ENCODE results near the gene RAB10.
"Not testable (repeated sequence)": the region's sequence is repeated elsewhere in the genome, so short reads cannot be mapped to it uniquely, and the experiment has no call there.

The RAB10 gene

DNA sequence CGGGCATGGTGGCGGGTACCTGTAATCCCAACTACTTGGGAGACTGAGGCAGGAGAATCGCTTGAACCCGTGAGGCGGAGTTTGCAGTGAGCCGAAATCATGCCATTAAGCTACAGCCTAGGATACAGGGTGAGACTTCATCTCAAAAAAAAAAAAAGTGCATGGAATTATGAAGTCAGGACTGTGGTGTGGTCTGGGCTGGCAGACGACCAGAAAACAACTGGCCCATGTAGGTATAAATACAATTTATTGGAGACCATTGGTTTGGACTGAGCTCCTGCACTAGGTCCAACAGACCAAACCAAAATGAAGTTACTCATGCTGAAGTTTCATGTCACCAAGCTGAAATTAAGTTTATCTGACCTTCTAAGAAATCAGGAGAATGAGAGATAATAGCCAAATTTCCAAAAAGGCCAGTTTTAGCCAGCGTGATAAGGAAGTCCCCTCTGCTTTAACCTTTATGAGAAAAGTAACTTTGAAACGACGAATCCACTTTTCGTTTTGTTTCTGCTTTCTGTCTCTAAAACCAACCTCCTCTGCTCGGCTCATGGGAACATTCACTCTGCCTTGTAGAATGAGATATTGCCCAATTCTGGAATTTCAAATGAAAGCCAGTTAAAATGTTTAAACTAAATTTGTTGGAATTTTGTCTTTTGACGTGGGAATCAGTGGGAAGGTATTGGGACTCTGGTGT, 17.7 kb upstream of the RAB10 start:
- in situ Hi-C loops (cut with MboI; ENCODE audit: low sequenced_read_pairs), result no loop called here

DNA sequence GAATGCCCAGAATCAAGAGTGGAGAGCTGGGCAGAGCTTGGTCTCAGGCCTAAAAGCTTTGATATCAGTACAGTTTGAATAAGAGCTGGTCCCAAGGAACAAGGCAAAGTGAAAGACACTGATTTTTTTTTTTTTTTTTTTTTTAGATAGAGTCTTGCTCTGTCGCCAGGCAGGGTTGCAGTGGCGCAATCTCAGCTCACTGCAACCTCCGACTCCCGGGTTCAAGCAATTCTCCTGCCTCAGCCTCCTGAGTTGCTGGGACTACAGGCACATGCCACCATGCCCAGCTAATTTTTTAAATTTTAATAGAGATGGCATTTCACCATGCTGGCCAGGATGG, 17.2 kb upstream of the RAB10 start:
- in situ Hi-C loops (cut with MboI; ENCODE audit: low sequenced_read_pairs), result not testable (repeated sequence)

DNA sequence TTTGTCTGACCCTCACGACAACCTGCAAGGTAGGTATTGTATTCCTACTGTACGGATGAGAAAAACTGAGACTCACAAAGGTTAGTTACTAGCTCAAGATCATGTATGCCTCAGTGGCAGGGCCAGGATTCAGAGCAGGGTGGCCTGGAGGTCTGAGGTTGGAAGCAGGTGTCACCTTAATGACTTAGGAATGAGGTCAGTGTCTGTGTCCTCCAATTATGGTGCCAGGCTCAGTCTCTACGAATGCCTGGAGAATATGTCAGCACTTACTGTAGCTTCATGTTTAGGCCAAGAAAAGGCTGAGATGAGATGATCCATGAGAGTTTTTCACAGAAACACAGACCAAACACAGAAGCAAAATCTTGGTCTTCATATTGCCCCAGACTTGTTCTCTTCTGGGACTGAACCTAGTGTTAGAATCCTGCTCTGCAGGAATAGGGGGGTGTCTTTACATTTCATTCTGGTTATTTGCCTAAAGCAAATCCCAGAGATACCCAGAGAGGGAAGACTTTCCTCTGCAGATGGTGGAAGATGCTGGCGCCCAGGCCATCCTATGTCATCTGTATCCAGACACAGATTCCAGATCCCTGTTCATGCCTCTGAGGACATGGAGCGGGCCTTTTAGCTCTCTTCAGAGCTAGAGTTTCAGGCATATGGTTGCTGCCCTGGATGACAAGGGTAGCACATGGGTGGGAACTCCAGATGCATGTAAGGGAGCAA, 16.3 kb upstream of the RAB10 start:
- in situ Hi-C loops (cut with MboI; ENCODE audit: low sequenced_read_pairs), result no loop called here

DNA sequence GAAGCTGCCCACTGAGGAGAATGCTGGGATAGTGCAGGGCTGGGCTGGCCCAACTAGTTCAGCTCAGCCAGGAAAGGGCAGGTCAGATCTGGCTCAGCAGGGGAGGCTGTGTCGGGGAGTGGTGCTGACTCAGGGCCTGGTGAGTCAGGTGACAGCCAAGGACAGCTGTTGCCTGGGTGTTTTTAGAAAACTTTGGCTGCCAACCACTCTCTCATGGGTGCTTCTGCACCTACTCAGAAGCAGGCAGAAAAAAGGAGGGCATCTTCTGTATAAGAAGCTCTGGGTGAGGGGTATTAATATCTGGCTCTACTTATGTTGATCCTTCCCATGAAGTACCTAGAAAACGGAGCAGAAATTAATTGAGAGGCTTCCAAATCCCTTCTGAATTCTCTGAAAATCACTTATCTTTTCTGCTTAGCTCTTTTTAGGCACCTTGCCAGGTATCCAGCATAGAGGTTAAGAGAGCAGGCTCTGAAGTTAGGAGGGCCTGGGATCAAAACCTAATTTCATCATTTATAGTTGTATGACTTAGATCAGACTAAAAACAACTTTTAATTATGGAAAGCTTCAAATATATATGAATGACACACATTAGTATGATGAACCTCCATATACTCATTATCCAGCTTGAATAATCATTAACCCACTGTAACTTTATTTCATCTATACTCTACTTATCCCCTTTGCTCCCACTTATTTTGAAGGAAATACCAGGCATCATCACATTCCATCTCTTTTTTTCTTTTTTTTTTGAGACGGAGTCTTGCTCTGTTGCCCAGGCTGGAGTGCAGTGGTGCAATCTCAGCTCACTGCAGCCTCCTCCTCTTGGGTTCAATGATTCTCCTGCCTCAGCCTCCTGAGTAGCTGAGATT, 15.5 kb upstream of the RAB10 start:
- in situ Hi-C loops (cut with MboI; ENCODE audit: low sequenced_read_pairs), result no loop called here

DNA sequence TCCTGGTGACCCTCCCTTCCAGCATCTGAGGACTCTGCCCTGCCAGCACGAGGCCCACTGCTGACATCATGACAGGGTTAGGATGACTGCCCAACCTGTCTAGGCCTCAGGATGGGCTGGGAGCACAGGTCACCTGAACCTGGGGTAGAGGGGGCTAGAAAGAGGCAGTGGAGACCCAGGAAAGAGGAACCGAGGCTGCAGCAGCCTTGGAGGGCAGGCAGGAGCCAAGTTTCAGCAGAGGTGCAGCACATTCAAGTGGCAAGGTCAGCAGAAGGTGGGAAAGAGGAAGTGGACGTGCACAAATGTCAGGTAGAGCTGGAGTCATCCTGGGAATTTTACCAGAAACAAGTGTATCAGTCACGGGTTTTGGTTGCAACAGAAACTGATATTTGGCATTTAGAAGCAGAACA, 13.6 kb upstream of the RAB10 start:
- in situ Hi-C loops (cut with MboI; ENCODE audit: low sequenced_read_pairs), result no loop called here

DNA sequence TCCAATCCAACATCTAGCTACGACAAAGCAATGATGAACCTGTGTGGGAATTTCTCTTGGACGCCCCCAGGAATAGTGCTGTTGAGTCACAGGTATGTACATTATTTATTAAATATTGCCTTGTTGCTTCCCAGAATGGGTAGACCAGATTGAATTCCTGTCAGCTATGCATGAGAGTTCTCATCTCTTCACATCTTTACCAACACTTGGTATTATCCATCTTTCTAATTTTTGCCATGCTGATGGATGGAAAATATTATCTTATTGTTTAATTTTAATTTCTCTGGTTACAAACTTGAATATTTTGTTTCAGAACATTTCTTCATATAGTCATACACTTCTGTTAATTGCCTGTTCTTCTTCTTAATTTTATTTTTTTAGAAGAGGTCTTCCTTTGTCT, 9.6 kb upstream of the RAB10 start:
- in situ Hi-C loops (cut with MboI; ENCODE audit: low sequenced_read_pairs), result no loop called here

DNA sequence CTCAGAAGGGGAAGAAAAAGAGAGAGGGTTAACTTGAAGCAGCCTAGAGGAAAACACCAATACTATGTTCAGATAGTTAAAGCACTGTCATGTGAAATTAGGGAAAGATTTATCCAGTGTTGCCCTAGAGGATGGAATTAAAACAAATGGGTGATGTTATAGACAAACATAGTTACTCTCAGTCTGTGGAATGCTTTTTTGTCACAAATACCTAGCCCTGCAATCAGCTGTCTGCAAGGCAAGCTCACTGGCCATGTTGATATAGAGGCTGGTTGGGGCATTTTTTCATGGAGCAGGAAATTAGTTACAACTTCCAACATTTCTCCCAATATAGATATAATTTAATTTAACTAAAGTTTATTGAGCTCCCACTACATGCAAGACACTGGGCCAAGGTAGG, 8.4 kb upstream of the RAB10 start:
- in situ Hi-C loops (cut with MboI; ENCODE audit: low sequenced_read_pairs), result no loop called here

DNA sequence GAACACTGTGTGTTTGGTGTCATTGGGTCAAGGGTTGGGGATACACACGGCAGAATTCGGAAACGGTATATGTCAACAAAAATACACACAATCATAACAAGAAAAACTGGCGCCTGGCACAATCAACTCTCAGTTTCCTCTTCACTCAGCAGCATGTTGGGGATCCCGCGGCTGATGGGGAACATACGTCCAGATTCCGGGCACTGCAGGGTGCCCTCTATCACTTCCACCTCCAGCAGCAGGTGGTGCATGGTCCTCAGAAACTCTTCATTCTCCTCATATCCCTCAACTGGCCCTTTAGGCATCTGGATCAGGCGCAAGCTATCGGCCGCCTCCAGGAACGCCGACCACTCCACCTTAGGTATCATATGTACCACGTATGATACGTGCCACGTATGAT, 5.8 kb upstream of the RAB10 start:
- in situ Hi-C loops (cut with MboI; ENCODE audit: low sequenced_read_pairs), result not testable (repeated sequence)

DNA sequence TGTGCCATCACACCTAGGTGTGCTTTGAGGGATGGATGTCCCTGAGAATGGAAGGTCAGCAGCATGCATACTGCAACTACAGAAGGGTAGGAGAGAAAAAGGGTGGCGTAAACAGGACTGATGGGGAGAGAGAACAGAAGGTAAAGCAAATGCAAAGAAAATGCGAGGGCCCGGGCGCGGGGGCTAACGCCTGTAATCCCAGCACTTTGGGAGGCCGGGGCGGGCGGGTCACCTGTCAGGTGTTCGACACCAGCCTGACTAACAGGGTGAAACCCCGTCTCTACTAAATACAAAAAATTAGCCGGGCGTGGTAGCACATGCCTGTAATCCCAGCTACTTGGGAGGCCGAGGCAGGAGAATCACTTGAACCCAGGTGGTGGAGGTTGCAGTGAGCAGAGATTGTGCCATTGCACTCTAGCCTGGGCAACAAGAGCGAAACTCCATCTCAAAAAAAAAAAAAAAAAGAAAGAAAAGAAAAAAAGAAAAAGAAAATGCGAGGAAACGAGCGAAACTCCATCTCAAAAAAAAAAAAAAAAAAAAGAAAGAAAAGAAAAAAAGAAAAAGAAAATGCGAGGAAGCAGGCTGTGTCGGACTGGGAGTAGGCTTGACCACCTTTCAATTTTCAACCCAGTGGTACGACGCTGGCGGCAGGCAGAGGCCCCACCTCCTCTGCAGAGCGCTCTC, 1.2 kb upstream of the RAB10 start:
- in situ Hi-C loops (cut with MboI; ENCODE audit: low sequenced_read_pairs), result not testable (repeated sequence)

DNA sequence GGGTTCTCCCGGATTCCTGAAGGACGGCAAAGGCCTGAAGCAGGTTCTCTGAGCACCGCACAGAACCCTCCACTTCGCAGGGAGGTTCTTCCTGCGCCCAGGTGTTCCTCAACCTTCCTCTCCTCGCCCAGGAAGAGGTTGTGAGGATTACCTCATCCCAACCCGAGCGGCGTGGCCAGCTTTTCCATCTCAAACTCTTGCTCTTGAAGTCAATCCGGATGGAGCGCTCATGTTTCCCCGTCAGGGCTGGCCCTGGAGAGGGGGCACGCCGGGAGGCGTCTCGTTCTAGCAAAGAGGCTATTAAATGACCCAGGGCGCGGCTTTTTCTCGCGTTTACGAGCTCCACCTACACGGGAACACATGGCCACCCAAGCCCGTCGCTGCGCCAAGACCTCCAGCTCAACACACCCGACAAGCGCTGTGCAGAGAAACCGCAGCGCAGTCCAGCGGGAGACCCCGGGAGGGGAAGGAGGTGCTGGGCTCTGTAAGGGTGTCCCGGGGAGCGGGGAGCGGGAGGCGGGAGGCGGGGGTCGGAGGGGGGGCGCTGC, 540 bp upstream of the RAB10 start:
- in situ Hi-C loops (cut with MboI; ENCODE audit: low sequenced_read_pairs), result no loop called here

DNA sequence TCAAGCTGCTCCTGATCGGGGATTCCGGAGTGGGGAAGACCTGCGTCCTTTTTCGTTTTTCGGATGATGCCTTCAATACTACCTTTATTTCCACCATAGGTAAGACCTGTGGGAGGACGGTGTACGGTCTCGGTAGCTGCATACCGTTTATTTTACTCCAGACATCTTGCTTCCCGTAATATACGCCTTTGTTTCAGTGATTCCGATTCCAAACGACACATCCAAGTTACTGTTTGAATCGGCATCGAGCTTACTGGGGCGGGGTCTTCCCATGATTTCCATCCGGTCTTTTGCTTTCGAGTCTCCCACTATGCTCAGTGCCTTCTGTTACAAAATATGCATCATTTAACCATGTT, 731 bp downstream of the RAB10 start:
- in situ Hi-C loops (cut with MboI; ENCODE audit: low sequenced_read_pairs), result no loop called here

DNA sequence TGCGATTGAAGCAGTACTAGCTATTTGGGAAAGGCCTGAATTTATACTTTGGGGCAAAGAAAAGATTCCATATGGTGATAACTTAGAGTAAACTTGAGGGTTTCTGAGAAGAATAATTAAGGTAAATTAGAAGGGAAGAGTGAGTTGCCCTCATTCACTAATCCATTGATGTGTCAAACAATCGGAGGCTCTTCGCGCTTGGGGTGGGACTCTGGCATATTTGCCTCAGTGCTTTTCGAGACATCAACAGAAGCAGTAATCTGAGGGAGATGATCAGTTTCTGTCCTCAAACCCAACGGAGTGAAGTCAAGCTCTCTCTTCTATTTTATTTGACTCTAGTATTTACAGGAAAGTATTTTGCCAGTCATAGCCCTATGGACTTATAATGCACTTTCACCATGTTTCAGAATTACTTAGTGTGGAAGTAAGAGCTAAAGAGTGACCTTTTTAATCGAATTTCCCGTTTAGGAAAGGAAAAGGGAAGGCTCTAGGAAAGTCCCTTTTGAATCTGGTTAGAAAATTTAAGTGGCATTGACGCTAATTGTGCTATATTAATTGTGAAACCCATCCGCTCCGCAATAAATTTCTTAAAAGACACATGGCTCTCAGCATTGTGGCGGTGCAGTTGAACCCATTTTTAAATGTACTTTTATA, 1.3 kb downstream of the RAB10 start:
- in situ Hi-C loops (cut with MboI; ENCODE audit: low sequenced_read_pairs), result no loop called here

DNA sequence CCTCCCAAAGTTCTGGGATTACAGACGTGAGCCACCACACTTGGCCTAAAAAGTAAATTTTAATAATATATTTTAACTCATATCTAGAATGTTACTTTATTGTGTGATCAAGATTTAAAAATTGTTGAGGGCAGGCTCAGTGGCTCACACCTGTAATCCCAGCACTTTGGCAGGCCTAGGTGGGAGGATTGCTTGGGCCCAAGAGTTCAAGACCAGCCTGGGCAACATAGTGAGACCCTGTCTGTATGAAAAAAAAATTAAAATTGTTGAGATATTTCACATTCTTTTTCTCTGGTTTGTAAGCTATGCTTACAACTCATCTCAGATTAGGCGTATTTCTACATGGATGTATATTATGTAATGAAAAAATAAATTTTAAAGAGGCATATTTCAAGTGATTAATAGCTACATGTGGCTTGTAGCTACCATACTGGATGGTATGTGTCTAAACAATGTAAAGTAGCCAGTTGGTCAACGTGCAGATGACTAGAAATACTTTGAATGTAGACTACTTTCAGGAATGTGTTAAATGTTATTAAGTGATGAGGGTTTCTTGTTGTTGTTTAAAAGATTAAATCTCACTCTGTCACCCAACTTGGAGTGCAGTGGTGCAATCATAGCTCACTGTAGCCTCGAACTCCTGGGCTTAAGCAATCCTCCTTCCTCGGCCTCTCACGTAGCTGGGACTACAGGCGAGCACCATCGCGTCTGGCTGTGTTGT, 5.9 kb downstream of the RAB10 start:
- in situ Hi-C loops (cut with MboI; ENCODE audit: low sequenced_read_pairs), result no loop called here

DNA sequence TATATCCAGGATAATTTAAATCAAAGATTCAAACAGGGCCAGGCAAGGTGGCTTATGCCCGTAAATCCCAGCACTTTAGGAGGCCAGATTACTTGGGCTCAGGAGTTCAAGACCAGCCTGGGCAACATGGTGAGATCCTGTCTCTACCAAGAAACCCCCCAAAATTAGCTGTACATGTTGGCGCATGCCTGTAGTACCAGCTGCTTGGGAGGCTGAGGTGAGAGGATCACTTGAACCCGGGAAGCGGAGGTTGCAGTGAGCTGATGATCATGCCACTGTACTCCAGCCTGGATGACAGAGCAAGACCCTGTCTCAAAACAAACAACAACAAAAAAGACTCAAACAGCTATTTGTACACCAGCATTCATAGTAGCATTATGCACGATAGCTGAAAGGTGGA, 9.2 kb downstream of the RAB10 start:
- in situ Hi-C loops (cut with MboI; ENCODE audit: low sequenced_read_pairs), result no loop called here

DNA sequence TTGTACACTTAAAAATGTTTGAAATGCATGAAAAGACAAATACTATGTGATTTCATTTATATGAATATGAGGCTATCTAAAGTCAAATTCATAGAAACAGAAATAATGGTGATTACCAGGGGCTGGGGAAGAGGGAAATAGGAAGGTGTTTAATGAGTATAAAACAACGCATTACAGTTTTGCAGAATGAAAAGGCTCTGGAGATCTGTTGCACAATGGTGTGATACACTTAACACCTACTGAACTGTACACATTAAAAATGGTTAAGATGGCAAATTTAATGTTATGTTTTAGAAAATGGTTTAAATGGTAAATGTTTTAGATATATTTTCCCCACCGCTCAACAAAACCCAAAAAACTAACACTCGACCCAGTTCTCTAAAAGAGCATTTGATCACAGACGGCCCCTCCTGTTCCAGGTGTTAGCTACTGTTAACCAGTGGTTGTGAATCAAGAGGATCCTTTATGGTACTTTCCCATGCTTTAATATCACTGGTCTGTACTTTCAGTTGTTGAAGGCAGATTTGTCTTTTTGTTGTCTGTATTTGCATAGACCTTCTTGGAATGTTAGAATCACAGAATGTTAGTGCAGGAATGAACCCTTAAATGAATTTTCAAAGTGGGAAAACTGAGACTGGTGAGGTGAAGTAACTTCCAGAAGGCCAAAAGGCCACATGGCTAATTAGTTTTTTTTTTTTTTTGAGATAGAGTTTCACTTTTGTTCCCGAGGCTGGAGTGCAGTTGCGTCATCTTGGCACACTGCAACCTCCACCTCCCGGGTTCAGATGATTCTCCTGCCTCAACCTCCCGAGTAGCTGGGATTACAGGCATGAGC, 10.2 kb downstream of the RAB10 start:
- in situ Hi-C loops (cut with MboI; ENCODE audit: low sequenced_read_pairs), result no loop called here

DNA sequence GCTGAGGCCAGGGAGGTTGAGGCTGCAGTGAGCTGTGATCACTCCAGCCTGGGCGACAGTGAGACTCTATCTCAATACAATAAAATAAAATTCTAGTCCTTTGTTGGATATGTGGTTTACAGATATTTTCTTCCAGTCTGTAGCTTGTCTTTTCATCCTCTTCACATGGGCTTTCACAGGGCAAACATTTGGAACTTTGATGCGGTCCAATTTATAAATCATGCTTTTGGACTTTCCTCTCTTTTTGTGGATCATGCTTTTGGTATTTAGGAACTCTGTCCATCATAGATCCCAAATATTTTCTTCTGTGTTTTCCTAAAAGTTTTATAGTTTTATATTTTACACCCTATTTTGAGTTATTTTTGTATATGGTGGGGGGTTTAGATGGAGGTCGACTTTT, 14.9 kb downstream of the RAB10 start:
- in situ Hi-C loops (cut with MboI; ENCODE audit: low sequenced_read_pairs), result no loop called here

DNA sequence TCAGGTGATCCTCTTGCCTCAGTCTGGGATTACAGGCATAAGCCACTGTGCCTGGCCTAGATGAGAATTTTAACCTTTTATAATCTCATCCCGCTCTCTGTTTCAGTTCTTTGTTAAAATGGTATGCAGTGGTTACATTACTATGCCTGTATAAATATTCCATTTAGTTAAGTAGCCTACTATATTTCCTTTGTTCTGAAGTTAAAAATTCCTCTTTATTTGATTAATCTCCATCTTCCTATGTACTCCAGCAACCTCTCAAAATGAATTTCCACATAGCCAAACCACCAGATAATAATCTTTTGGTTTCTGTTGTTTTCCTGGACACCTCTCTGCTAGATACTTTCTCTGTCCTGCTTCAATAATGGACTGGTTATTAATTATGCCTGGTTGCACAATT, 15.8 kb downstream of the RAB10 start:
- in situ Hi-C loops (cut with MboI; ENCODE audit: low sequenced_read_pairs), result no loop called here

DNA sequence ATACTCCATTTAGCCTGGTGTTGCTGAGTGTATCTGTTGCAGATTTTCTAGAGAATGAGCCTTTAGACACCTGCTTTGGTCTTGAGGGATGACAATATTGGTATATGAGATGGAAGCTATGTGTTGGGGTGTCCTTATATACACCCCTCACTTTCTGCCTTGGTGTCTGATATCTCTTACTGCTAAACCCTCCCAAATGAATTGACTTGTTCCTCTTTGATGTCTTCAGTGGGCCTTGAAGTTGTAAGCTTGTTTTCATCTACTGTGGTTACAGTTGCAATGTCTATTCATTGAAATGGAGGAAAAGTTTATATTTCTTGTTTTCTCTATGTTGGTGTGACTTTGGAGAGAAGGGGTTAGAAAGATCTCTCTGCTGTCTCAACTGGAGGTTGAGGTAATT, 18.9 kb downstream of the RAB10 start:
- in situ Hi-C loops (cut with MboI; ENCODE audit: low sequenced_read_pairs), result no loop called here
